GM21515 (cell line): ENCODE results near the gene MYO3B.

Experiments
- ATAC-seq: cut with Tn5 transposase; IDR thresholded peaks from one replicate; pipeline ENCODE4 v1.9.1; 2021; ENCODE audit not compliant: unreplicated experiment

The MYO3B gene

GRCh38 chr2:170679607-170680079 is 501.7 kb downstream of the MYO3B start:
- ATAC-seq: no peak

GRCh38 chr2:170680172-170680941 is 502.4 kb downstream of the MYO3B start:
- peak; percentile 97 for ATAC-seq

GRCh38 chr2:170681311-170681710 is 503.4 kb downstream of the MYO3B start:
- ATAC-seq: no peak

- no peak for ATAC-seq
Measured at GRCh38 chr2:170685591-170685990, 507.6 kb downstream of the MYO3B start.

- no peak for ATAC-seq
Measured at GRCh38 chr2:170689481-170689880, 511.5 kb downstream of the MYO3B start.

- no peak for ATAC-seq
Measured at GRCh38 chr2:170690640-170691039, 512.7 kb downstream of the MYO3B start.

- no peak for ATAC-seq
Measured at GRCh38 chr2:170694316-170694715, 516.4 kb downstream of the MYO3B start.

- ATAC-seq: no peak
Measured at GRCh38 chr2:170695521-170696410, 517.8 kb downstream of the MYO3B start.

- ATAC-seq: no peak
Measured at GRCh38 chr2:170696948-170697347, 519.0 kb downstream of the MYO3B start.

GRCh38 chr2:170701011-170701410 is 523.1 kb downstream of the MYO3B start:
- ATAC-seq: no peak

- no peak for ATAC-seq
Measured at GRCh38 chr2:170703776-170704476, 526.0 kb downstream of the MYO3B start.
